GM23338 (cell line): ENCODE measurements around the gene CBARP. TPM values are rescaled to one million over a fixed set of nuclear protein-coding genes. Genes with fewer than 3 reads are reported as not detected.

Source experiments
- ATAC-seq: fragments of 200-7000 bp; cut with Tn5 transposase; 3 replicates; pipeline ENCODE4 v1.9.1; 2020
- DNase-seq: peaks from one replicate; pipeline ENCODE4 v3.0.0-alpha.2; 2015; ENCODE audit warnings: low spot score
- H2AFZ ChIP-seq: fragments of 200-600 bp; sonication (generic); 2 replicates; pipeline ENCODE4 v1.8.0; 2016; ENCODE audit warnings: antibody characterized with exemption, mild to moderate bottlenecking, moderate library complexity
- H3F3A ChIP-seq: fragments of 200-600 bp; sonication (generic); replicated peaks from 2 replicates; pipeline ENCODE4 v1.8.0; 2017; ENCODE audit warnings: antibody characterized with exemption, mixed run types, low read depth
- H3K27ac ChIP-seq: fragments of 200-600 bp; sonication (generic); 2 replicates; pipeline ENCODE4 v1.6.1; 2016; ENCODE audit warnings: low read depth
- H3K27me3 ChIP-seq: fragments of 200-600 bp; sonication (generic); 2 replicates; pipeline ENCODE4 v1.8.0; 2016; ENCODE audit warnings: mild to moderate bottlenecking, mixed run types, moderate library complexity; ENCODE audit not compliant: insufficient read depth
- H3K36me3 ChIP-seq: fragments of 200-600 bp; sonication (generic); 2 replicates; pipeline ENCODE4 v1.8.0; 2016; ENCODE audit warnings: mild to moderate bottlenecking; ENCODE audit not compliant: insufficient read depth
- H3K4me1 ChIP-seq: fragments of 200-600 bp; sonication (generic); 2 replicates; pipeline ENCODE4 v1.8.0; 2016; ENCODE audit warnings: mild to moderate bottlenecking, moderate library complexity; ENCODE audit not compliant: insufficient read depth
- H3K4me2 ChIP-seq: fragments of 200-600 bp; sonication (generic); 2 replicates; pipeline ENCODE4 v1.7.1; 2017; ENCODE audit warnings: mixed run types
- H3K4me3 ChIP-seq: fragments of 200-600 bp; sonication (generic); 2 replicates; pipeline ENCODE4 v1.6.1; 2016; ENCODE audit warnings: mixed run types
- H3K79me2 ChIP-seq: fragments of 200-600 bp; sonication (generic); replicated peaks from 2 replicates; pipeline ENCODE4 v1.8.0; 2017; ENCODE audit warnings: mild to moderate bottlenecking; ENCODE audit not compliant: insufficient read depth
- H3K9me2 ChIP-seq: fragments of 200-600 bp; sonication (generic); 2 replicates; pipeline ENCODE4 v1.8.0; 2017; ENCODE audit not compliant: insufficient read depth
- H4K20me1 ChIP-seq: fragments of 200-600 bp; sonication (generic); replicated peaks from 2 replicates; pipeline ENCODE4 v1.8.0; 2017; ENCODE audit warnings: mild to moderate bottlenecking; ENCODE audit not compliant: insufficient read depth
- H3K27ac Mint-ChIP-seq: 2 replicates; pipeline ENCODE4 v1.8.0; 2020; ENCODE audit warnings: inconsistent platforms, mild to moderate bottlenecking, moderate library complexity, mixed read lengths
- H3K27me3 Mint-ChIP-seq: 3 replicates; pipeline ENCODE4 v1.8.0; 2022; ENCODE audit warnings: low read depth, mild to moderate bottlenecking, moderate library complexity, mixed read lengths, inconsistent platforms; ENCODE audit not compliant: insufficient read depth, poor library complexity
- H3K36me3 Mint-ChIP-seq: 3 replicates; pipeline ENCODE4 v1.8.0; 2021; ENCODE audit warnings: low read depth, mild to moderate bottlenecking, inconsistent platforms, moderate library complexity, mixed read lengths
- H3K4me1 Mint-ChIP-seq: 3 replicates; pipeline ENCODE4 v1.8.0; 2020; ENCODE audit warnings: mild to moderate bottlenecking, inconsistent platforms, mixed read lengths
- H3K4me3 Mint-ChIP-seq: 3 replicates; pipeline ENCODE4 v1.8.0; 2021; ENCODE audit warnings: moderate library complexity, mild to moderate bottlenecking, inconsistent platforms, mixed read lengths
- H3K9me3 Mint-ChIP-seq: 3 replicates; pipeline ENCODE4 v1.8.0; 2020; ENCODE audit warnings: moderate library complexity, mild to moderate bottlenecking, inconsistent platforms, mixed read lengths
- CREB1 ChIP-seq: fragments of 250-450 bp; sonication (Bioruptor Pico); IDR thresholded peaks from 2 replicates; pipeline ENCODE4 v1.5.0; 2020; ENCODE audit warnings: low read depth, mild to moderate bottlenecking, moderate library complexity
- CTCF ChIP-seq, 2 experiments: fragments of 200-600 bp in 1 of 2; sonication (generic) in 1 of 2; conservative IDR thresholded peaks; 2 replicates each; pipeline versions ENCODE4 v1.5.1 to v1.6.1; 2016 to 2017; ENCODE audit warnings: antibody characterized with exemption in 2 of 2, low read depth in 2 of 2, mild to moderate bottlenecking in 2 of 2, moderate library complexity in 1 of 2
- ETS1 ChIP-seq: IDR thresholded peaks from 2 replicates; pipeline ENCODE4 v1.6.1; 2016; ENCODE audit warnings: antibody characterized with exemption
- EZH2 ChIP-seq: fragments of 200-600 bp; sonication (generic); IDR thresholded peaks from one replicate; pipeline ENCODE4 v1.8.0; 2017; ENCODE audit warnings: antibody characterized with exemption, mild to moderate bottlenecking, low read depth; ENCODE audit not compliant: unreplicated experiment
- EZH2phosphoT487 ChIP-seq: fragments of 200-600 bp; sonication (generic); IDR thresholded peaks from one replicate; pipeline ENCODE4 v1.8.1; 2018; ENCODE audit warnings: antibody characterized with exemption; ENCODE audit not compliant: unreplicated experiment
- JUNB ChIP-seq: IDR thresholded peaks from one replicate; pipeline ENCODE4 v1.6.1; 2016; ENCODE audit warnings: antibody characterized with exemption; ENCODE audit not compliant: unreplicated experiment
- NANOG ChIP-seq: IDR thresholded peaks from 2 replicates; pipeline ENCODE4 v1.6.1; 2016; ENCODE audit warnings: antibody characterized with exemption, borderline replicate concordance
- POLR2AphosphoS5 ChIP-seq: IDR thresholded peaks from 2 replicates; pipeline ENCODE4 v1.6.1; 2016; ENCODE audit warnings: antibody characterized with exemption, low read depth
- REST ChIP-seq: IDR thresholded peaks from one replicate; pipeline ENCODE4 v1.6.1; 2018; ENCODE audit warnings: antibody characterized with exemption; ENCODE audit not compliant: unreplicated experiment
- STAT1 ChIP-seq: IDR thresholded peaks from one replicate; pipeline ENCODE4 v1.6.1; 2016; ENCODE audit warnings: antibody characterized with exemption; ENCODE audit not compliant: unreplicated experiment
- ZNF114 ChIP-seq: fragments of 250-450 bp; sonication (Bioruptor Pico); IDR thresholded peaks from 2 replicates; pipeline ENCODE4 v1.5.0; 2020; ENCODE audit warnings: mild to moderate bottlenecking, moderate library complexity
- ZNF331 ChIP-seq: fragments of 250-450 bp; sonication (Bioruptor Pico); IDR thresholded peaks from 2 replicates; pipeline ENCODE4 v1.5.0; 2020; ENCODE audit warnings: low read depth, mild to moderate bottlenecking, moderate library complexity
- polyA plus RNA-seq: library from polyadenylated mRNA; unstranded; fragments of >200 nt; fragmentation: Nextera tagmentation; extraction: Ambion mirVana; gene quantifications from 2 replicates; pipeline ENCODE4 v1.2.1, GENCODE V29; 2016
- total RNA-seq: library from RNA; depleted of rRNA; stranded (reverse); fragments of >200 nt; shearing (Covaris generic); gene quantifications from 2 replicates; pipeline ENCODE4 v1.2.3, GENCODE V29; 2014

CBARP gene
- total and polyA plus RNA-seq, 2 experiments from 2014 or later = 2.0 to 14.1 TPM

GRCh38 chr19:1259206-1259875 is 21.5 kb upstream of the CBARP start:
- H3K27me3 ChIP-seq = no peaks in the 10 kb centered on the region
- Mint-ChIP-seq H3K27me3 (peaks cover 38% of the 10 kb centered on the region), H3K36me3 (peaks cover 51% of the 10 kb centered on the region), H3K9me3 (no peaks in the 10 kb centered on the region; the same call in 1 of the 3 replicates), H3K4me3 (peak overlapping the region; percentile 55), H3K27ac (peak overlapping the region; percentile 91), H3K4me1 (peaks cover 59% of the 10 kb centered on the region)
- DNase-seq (peak; percentile 81), ATAC-seq (peak; percentile 38)
- peaks cover 76% of the 10 kb centered on the region for H3F3A ChIP-seq
- H3K27ac ChIP-seq = peak overlapping the region; percentile 94
- peak; percentile 74 for TF ChIP-seq POLR2AphosphoS5
- TF ChIP-seq CREB1 (CRISPR knock-in tag) = no peak
- no peak for TF ChIP-seq EZH2
- TF ChIP-seq EZH2phosphoT487 = no peak
- no peak for TF ChIP-seq JUNB
- TF ChIP-seq REST = no peak
- H2AFZ ChIP-seq = no peak overlapping the region
- H3K4me1 ChIP-seq = peaks cover 54% of the 10 kb centered on the region
- H4K20me1 ChIP-seq = peaks cover 24% of the 10 kb centered on the region
- H3K4me3 ChIP-seq = peak overlapping the region; percentile 95
- H3K79me2 ChIP-seq = peaks cover 23% of the 10 kb centered on the region
- peak overlapping the region; percentile 82 for H3K4me2 ChIP-seq
- H3K9me2 ChIP-seq = no peaks in the 10 kb centered on the region
- peaks cover 19% of the 10 kb centered on the region for H3K36me3 ChIP-seq

GRCh38 chr19:1258707-1259205 is 21.0 kb upstream of the CBARP start:
- Histone ChIP-seq H3K4me2 (peak overlapping the region; percentile 82; the same call in 1 of the 2 replicates), H4K20me1 (peaks cover 24% of the 10 kb centered on the region), H3K79me2 (peaks cover 24% of the 10 kb centered on the region), H3K27me3 (no peaks in the 10 kb centered on the region), H2AFZ (no peak overlapping the region), H3K4me3 (peak overlapping the region; percentile 95; the same call in 1 of the 2 replicates), H3F3A (peaks cover 73% of the 10 kb centered on the region), H3K36me3 (peaks cover 19% of the 10 kb centered on the region), H3K9me2 (no peaks in the 10 kb centered on the region), H3K4me1 (peaks cover 54% of the 10 kb centered on the region), H3K27ac (peak overlapping the region; percentile 94)
- peaks cover 38% of the 10 kb centered on the region for H3K27me3 Mint-ChIP-seq
- peaks cover 59% of the 10 kb centered on the region for H3K4me1 Mint-ChIP-seq
- peak overlapping the region; percentile 38 for H3K4me3 Mint-ChIP-seq
- peak overlapping the region; percentile 78; the same call in 1 of the 2 replicates for H3K27ac Mint-ChIP-seq
- H3K36me3 Mint-ChIP-seq = peaks cover 49% of the 10 kb centered on the region
- DNase-seq (no peak), ATAC-seq (no peak)
- no peaks in the 10 kb centered on the region; the same call in 1 of the 3 replicates for H3K9me3 Mint-ChIP-seq
- TF ChIP-seq STAT1 = no peak
- TF ChIP-seq POLR2AphosphoS5 = no peak
- TF ChIP-seq CTCF (conservative IDR thresholded peaks at IDR 0.05; ENCODE audit: low read depth in 2 of 2) = no peak
- no peak for TF ChIP-seq EZH2phosphoT487
- TF ChIP-seq ZNF331 (CRISPR knock-in tag) = no peak
- TF ChIP-seq CREB1 (CRISPR knock-in tag) = no peak
- TF ChIP-seq NANOG = no peak
- no peak for TF ChIP-seq REST
- TF ChIP-seq JUNB = no peak
- no peak for TF ChIP-seq ETS1
- TF ChIP-seq EZH2 = no peak
- no peak for TF ChIP-seq ZNF114 (CRISPR knock-in tag)
